Measurements from ENCODE around the gene WDR6. TPM values are rescaled to one million over a fixed set of nuclear protein-coding genes. Genes with fewer than 3 reads are reported as not detected.

The WDR6 gene
- total and polyA plus RNA-seq, 9 of the 15 experiments (the other 6 are each of a cell fraction or from before 2014, with no cell fraction given), result 8.9 to 90.6 (median 44.7) TPM

GRCh38 chr3:48966367-48966766, 40.8 kb upstream of the WDR6 start (continued):
- TF ChIP-seq ZBTB40 (IDR thresholded peaks at IDR 0.05) (no peak), ZBTB40 (CRISPR knock-in tag; IDR thresholded peaks at IDR 0.05) (no peak)
